OCI-LY3 (cell line): ENCODE measurements around the gene SLC1A5.

ENCODE experiments used
- H2AFZ ChIP-seq: fragments of 200-600, 300-600 bp; shearing (Covaris generic); 2 replicates; pipeline ENCODE4 v1.6.0; 2014; ENCODE audit warnings: antibody characterized with exemption, low read depth, low read length
- H3K27ac ChIP-seq: fragments of 200-600, 300-600 bp; sonication (generic); 2 replicates; pipeline ENCODE4 v1.5.1; 2014; ENCODE audit warnings: mild to moderate bottlenecking, low read length, moderate library complexity, mixed read lengths
- H3K27me3 ChIP-seq: fragments of 200-600, 300-600 bp; sonication (generic); 2 replicates; pipeline ENCODE4 v1.6.1; 2014; ENCODE audit warnings: low read depth, low read length, mixed read lengths
- H3K36me3 ChIP-seq: fragments of 200-600, 300-600 bp; sonication (generic); replicated peaks from 2 replicates; pipeline ENCODE3; 2014; ENCODE audit warnings: low read depth, low read length, mixed read lengths
- H3K4me1 ChIP-seq: fragments of 300-600, 200-600 bp; sonication (generic); 2 replicates; pipeline ENCODE4 v1.6.1; 2014; ENCODE audit warnings: low read length, mixed read lengths
- H3K4me2 ChIP-seq: fragments of 200-600, 300-600 bp; sonication (generic); 2 replicates; pipeline ENCODE4 v1.6.1; 2014; ENCODE audit warnings: low read length, mixed read lengths
- H3K4me3 ChIP-seq: fragments of 300-600, 200-600 bp; sonication (generic); 2 replicates; pipeline ENCODE4 v1.5.1; 2014; ENCODE audit warnings: antibody characterized with exemption, mild to moderate bottlenecking, low read length, moderate library complexity
- H3K79me2 ChIP-seq: fragments of 300-600, 200-600 bp; shearing (Covaris generic); 2 replicates; pipeline ENCODE4 v1.6.1; 2014; ENCODE audit warnings: mild to moderate bottlenecking, low read length, mixed read lengths
- H3K9ac ChIP-seq: fragments of 300-600, 200-600 bp; shearing (Covaris generic); 2 replicates; pipeline ENCODE4 v1.6.0; 2014; ENCODE audit warnings: mild to moderate bottlenecking, low read length, moderate library complexity
- H3K9me3 ChIP-seq: fragments of 200-600, 300-600 bp; shearing (Covaris generic); 2 replicates; pipeline ENCODE4 v1.6.1; 2014; ENCODE audit warnings: low read length, mixed read lengths; ENCODE audit not compliant: insufficient read depth
- H4K20me1 ChIP-seq: fragments of 200-600, 300-600 bp; sonication (generic); 2 replicates; pipeline ENCODE4 v1.6.1; 2016; ENCODE audit warnings: low read length, mixed read lengths; ENCODE audit not compliant: insufficient read depth
- CTCF ChIP-seq: fragments of 200-600, 300-600 bp; sonication (generic); IDR thresholded peaks from 2 replicates; pipeline ENCODE4 v1.5.1; 2014; ENCODE audit warnings: antibody characterized with exemption, low read length, low read depth
- EZH2phosphoT487 ChIP-seq: fragments of 200-600 bp; shearing (Covaris generic); IDR thresholded peaks from 2 replicates; pipeline ENCODE4 v1.6.1; 2018; ENCODE audit warnings: antibody characterized with exemption, mixed run types, low read depth

Gene SLC1A5

GRCh38 chr19:46787331-46788261, 798 bp downstream of the SLC1A5 start:
- peaks cover 43% of the 10 kb centered on the region for H3K36me3 ChIP-seq
- TF ChIP-seq CTCF (no peak), EZH2phosphoT487 (no peak)
- peak overlapping the region; percentile 89 for H3K4me3 ChIP-seq
- peaks cover 39% of the 10 kb centered on the region for H4K20me1 ChIP-seq
- peak overlapping the region; percentile 99 for H3K9ac ChIP-seq
- peak overlapping the region; percentile 88 for H3K27ac ChIP-seq
- H2AFZ ChIP-seq = no peak overlapping the region
- peaks cover 58% of the 10 kb centered on the region for H3K79me2 ChIP-seq
- H3K4me1 ChIP-seq = peaks cover 27% of the 10 kb centered on the region
- H3K4me2 ChIP-seq = peak overlapping the region; percentile 82
- no peaks in the 10 kb centered on the region for H3K9me3 ChIP-seq
- H3K27me3 ChIP-seq = peaks cover 8% of the 10 kb centered on the region; the same call in 1 of the 2 replicates

DNA sequence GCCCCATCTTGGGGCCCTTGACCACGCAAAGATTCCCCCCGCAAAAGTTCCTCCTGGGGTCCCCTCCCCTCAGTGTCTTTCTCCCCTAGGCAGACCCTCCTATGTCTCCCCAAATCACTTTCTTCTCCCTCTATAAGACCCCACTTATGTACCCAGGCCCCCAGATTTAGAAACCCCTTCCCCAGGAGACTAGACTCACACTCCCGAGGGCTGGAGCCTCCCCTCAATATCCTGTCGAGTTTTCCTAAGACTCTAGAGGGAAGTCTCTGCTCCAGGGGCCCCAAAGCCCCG, 1.4 kb downstream of the SLC1A5 start:
- no peak for TF ChIP-seq EZH2phosphoT487
- TF ChIP-seq CTCF = no peak
- Histone ChIP-seq H4K20me1 (peaks cover 45% of the 10 kb centered on the region), H3K27ac (peak overlapping the region; percentile 88), H3K4me1 (peaks cover 27% of the 10 kb centered on the region), H2AFZ (no peak overlapping the region), H3K9me3 (no peaks in the 10 kb centered on the region), H3K4me2 (peak overlapping the region; percentile 82), H3K36me3 (peaks cover 49% of the 10 kb centered on the region), H3K27me3 (0 out of 2 replicates have a peak, but pooled peaks cover 3% of the 10 kb centered on the region), H3K79me2 (peaks cover 64% of the 10 kb centered on the region), H3K4me3 (peak overlapping the region; percentile 89), H3K9ac (peak overlapping the region; percentile 99)

DNA sequence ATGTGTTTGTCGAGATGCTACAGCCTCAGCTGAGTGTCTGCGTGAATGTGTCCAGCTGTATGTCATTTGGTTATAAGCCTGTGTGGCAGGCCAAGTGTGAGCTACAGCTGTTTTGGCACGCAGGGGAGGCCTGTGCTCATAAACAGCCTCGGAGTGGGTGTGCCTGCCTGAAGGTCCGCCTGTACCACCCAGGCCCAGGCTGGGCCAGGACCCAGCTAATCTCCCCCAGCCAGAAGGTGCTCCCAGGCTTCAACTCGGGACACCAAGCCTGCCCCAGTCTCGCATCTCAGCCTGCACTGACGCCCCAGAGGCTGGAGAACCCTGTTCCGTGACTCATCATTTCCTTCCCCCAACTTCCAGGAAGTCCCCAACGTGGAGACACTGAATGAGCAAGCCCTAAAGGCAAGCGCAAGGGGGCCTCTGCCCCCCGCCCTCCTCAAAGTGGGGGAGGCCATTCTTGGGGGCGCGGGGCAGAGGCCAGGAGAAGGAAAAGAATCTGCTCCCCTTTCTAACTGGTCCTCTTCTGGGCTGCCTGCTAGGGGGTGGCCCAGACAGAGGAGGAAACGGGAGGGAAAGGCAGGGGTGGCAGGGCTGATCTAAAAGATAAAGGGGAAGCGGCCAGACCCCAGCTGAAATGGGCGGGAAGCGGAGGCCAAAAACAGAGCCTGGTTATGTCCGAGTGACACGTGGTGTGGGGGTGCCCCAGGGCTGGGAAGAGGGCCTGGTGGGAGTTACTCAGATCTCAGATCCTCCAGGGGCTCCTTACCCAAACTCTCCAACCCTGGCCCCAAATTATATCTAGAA, 2.0 kb downstream of the SLC1A5 start:
- Histone ChIP-seq H3K9ac (peak overlapping the region; percentile 99), H3K4me1 (peaks cover 27% of the 10 kb centered on the region), H3K27me3 (0 out of 2 replicates have a peak, but pooled peaks cover 3% of the 10 kb centered on the region), H3K79me2 (peaks cover 69% of the 10 kb centered on the region), H3K4me3 (peak overlapping the region; percentile 89), H4K20me1 (peaks cover 51% of the 10 kb centered on the region), H3K4me2 (peak overlapping the region; percentile 82), H3K27ac (peak overlapping the region; percentile 88), H3K36me3 (peaks cover 54% of the 10 kb centered on the region), H2AFZ (no peak overlapping the region), H3K9me3 (no peaks in the 10 kb centered on the region)
- TF ChIP-seq CTCF (no peak), EZH2phosphoT487 (no peak)

DNA sequence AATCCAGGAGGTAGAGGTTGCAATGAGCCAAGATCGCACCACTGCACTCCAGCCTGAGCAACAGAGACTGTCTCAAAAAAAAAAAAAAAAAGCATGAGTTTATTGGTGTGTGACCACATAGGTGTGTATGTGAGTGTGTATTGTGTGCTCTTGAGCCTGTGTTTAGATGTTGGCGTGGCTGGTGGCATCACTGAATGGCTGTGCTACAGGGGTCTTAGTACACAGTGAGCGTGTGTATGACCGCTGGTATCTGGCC, 2.5 kb downstream of the SLC1A5 start:
- 0 out of 2 replicates have a peak, but pooled peaks cover 3% of the 10 kb centered on the region for H3K27me3 ChIP-seq
- H3K4me3 ChIP-seq = peak overlapping the region; percentile 89
- H4K20me1 ChIP-seq = peaks cover 54% of the 10 kb centered on the region
- H3K9me3 ChIP-seq = no peaks in the 10 kb centered on the region
- peak overlapping the region; percentile 82 for H3K4me2 ChIP-seq
- peaks cover 73% of the 10 kb centered on the region for H3K79me2 ChIP-seq
- peaks cover 58% of the 10 kb centered on the region for H3K36me3 ChIP-seq
- peaks cover 27% of the 10 kb centered on the region for H3K4me1 ChIP-seq
- peak overlapping the region; percentile 88 for H3K27ac ChIP-seq
- H2AFZ ChIP-seq = no peak overlapping the region
- TF ChIP-seq CTCF (no peak), EZH2phosphoT487 (no peak)
- peak overlapping the region; percentile 99 for H3K9ac ChIP-seq
